Glutamatergic neuron (in vitro differentiated cells): ENCODE data around the gene NTRK1. TPM values are rescaled to one million over a fixed set of nuclear protein-coding genes. Genes with fewer than 3 reads are reported as not detected.
"Not testable (repeated sequence)": the region's sequence is repeated elsewhere in the genome, so short reads cannot be mapped to it uniquely, and the experiment has no call there.

ENCODE experiments used
- DNase-seq: peaks from one replicate; pipeline ENCODE4 v3.0.0; 2022
- H3K27ac Mint-ChIP-seq: one replicate; pipeline ENCODE4 v1.8.0; 2020; ENCODE audit warnings: mild to moderate bottlenecking, mixed read lengths, inconsistent platforms; ENCODE audit not compliant: unreplicated experiment
- H3K27me3 Mint-ChIP-seq: one replicate; pipeline ENCODE4 v1.8.0; 2020; ENCODE audit warnings: mild to moderate bottlenecking, moderate library complexity, mixed read lengths, inconsistent platforms; ENCODE audit not compliant: unreplicated experiment
- H3K36me3 Mint-ChIP-seq: one replicate; pipeline ENCODE4 v1.8.0; 2020; ENCODE audit warnings: mild to moderate bottlenecking, mixed read lengths, inconsistent platforms; ENCODE audit not compliant: unreplicated experiment
- H3K4me1 Mint-ChIP-seq: one replicate; pipeline ENCODE4 v1.8.0; 2020; ENCODE audit warnings: mild to moderate bottlenecking, low read depth, mixed read lengths, inconsistent platforms; ENCODE audit not compliant: unreplicated experiment
- H3K4me3 Mint-ChIP-seq: one replicate; pipeline ENCODE4 v1.8.0; 2020; ENCODE audit warnings: mild to moderate bottlenecking, mixed read lengths, inconsistent platforms; ENCODE audit not compliant: unreplicated experiment
- H3K9me3 Mint-ChIP-seq: one replicate; pipeline ENCODE4 v1.8.0; 2020; ENCODE audit warnings: mild to moderate bottlenecking, moderate library complexity, mixed read lengths, inconsistent platforms; ENCODE audit not compliant: unreplicated experiment
- total RNA-seq: library from RNA; stranded (reverse); fragmentation: NEBNext Ultra II Directional; extraction: Animal tissue kit (Norgen Biotek cat#: 25700); gene quantifications from one replicate; pipeline ENCODE4 v1.2.1, GENCODE V29; 2021; ENCODE audit not compliant: unreplicated experiment
- TF ChIP-seq, protein P1 (sequence below): fragments of 200-600 bp; sonication (generic); IDR thresholded peaks from one replicate; pipeline ENCODE4 v1.5.0; 2021; ENCODE audit not compliant: partially characterized antibody, unreplicated experiment

The NTRK1 gene
- total RNA-seq, 1 donor from 2014 or later, result 296 TPM

DNA sequence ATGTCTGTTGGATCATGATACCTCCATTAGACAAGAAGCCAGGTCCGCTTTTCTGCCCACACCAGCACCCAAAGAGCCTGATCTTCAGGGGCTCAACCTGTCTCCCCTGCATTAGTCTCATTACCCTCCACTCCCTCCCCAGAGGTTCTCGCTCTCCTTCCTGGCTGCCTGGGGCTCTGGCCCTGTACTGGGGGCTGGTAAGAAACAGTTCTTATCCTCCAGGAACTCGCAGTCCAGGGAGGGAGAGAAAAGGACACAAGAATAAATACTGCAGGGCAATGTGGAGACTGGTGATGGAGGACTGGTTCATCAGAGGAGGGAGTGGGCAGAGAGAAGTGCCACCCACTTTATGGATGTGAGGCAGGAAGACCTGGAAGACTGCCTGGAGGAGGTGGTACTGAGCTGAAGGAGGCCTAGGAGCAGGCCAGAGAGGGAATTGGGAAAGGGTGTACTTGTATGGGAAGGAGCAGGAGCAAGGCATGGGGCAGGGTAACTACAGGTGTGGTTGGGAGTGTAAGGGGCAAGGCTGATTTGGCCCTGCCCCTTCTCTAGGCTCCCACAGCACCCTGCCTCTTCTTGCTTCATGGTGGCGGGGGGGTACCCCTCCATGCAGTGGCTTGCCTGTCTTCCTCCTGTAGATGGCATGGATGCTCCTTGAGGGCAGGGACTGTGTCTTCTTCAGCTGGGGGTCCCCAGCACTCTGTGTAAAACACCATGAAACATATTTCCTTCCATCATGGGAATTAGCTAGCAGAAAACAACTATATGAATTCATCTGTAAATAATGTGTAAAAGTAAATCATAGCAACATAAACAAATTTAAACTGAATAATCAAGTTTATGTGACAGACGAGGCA lies 64.7 kb downstream of the NTRK1 start:
- Mint-ChIP-seq H3K9me3 (peaks cover 14% of the 10 kb centered on the region), H3K4me1 (peaks cover 9% of the 10 kb centered on the region), H3K4me3 (peak overlapping the region; percentile 43), H3K27me3 (peaks cover 48% of the 10 kb centered on the region), H3K36me3 (peaks cover 10% of the 10 kb centered on the region), H3K27ac (peak overlapping the region; percentile 25)
- DNase-seq, result no peak
- TF ChIP-seq, protein P1, sequence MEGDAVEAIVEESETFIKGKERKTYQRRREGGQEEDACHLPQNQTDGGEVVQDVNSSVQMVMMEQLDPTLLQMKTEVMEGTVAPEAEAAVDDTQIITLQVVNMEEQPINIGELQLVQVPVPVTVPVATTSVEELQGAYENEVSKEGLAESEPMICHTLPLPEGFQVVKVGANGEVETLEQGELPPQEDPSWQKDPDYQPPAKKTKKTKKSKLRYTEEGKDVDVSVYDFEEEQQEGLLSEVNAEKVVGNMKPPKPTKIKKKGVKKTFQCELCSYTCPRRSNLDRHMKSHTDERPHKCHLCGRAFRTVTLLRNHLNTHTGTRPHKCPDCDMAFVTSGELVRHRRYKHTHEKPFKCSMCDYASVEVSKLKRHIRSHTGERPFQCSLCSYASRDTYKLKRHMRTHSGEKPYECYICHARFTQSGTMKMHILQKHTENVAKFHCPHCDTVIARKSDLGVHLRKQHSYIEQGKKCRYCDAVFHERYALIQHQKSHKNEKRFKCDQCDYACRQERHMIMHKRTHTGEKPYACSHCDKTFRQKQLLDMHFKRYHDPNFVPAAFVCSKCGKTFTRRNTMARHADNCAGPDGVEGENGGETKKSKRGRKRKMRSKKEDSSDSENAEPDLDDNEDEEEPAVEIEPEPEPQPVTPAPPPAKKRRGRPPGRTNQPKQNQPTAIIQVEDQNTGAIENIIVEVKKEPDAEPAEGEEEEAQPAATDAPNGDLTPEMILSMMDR, result no peak

DNA sequence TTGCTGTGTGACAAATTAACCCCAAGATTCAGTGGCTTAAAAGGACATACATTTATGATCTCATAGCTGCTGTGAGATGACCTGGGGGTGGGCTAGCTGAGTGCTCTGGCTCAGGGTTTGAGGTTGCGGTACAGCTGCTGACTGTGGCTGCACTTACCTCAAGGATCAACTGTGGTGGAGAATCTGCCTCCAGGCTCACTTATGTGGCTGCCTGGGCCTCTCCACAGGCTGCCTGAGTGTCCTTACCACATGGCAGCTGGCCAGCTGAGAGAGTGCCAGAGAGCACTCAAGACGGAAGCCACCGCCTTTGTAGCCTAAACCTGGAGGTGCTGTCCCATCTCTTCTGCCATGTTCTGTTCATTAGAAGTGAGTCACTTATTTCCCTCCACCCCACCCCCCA lies 65.5 kb downstream of the NTRK1 start:
- peaks cover 49% of the 10 kb centered on the region for H3K27me3 Mint-ChIP-seq

DNA sequence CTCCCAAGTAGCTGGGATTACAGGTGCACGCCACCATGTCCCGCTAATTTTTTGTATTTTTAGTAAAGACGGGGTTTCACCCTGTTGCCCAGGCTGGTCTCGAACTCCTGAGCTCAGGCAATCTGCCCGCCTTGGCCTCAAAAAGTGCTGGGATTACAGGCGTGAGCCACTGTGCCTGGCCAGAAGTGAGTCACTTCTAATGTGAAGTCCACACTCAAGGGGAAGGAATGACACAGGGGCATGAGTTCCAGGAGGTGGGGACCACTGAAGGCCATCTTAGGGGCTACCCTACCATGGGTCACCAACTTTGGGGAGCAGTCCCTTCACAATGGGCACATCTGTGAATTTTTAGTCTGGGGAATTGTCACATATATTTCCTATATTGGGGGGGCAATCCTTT lies 66.0 kb downstream of the NTRK1 start:
- not testable (repeated sequence) for H3K36me3 Mint-ChIP-seq, H3K4me3 Mint-ChIP-seq, H3K27ac Mint-ChIP-seq, DNase-seq
- peaks cover 18% of the 10 kb centered on the region for H3K4me1 Mint-ChIP-seq
- H3K9me3 Mint-ChIP-seq, result peaks cover 15% of the 10 kb centered on the region
- peaks cover 50% of the 10 kb centered on the region for H3K27me3 Mint-ChIP-seq

More for the DNA sequence above, 65.5 kb downstream of the NTRK1 start:
- Mint-ChIP-seq H3K4me3 (no peak overlapping the region), H3K36me3 (peaks cover 10% of the 10 kb centered on the region), H3K27ac (no peak overlapping the region), H3K9me3 (peaks cover 13% of the 10 kb centered on the region), H3K4me1 (peaks cover 13% of the 10 kb centered on the region)
- no peak for DNase-seq
- TF ChIP-seq, protein P1, result no peak

DNA sequence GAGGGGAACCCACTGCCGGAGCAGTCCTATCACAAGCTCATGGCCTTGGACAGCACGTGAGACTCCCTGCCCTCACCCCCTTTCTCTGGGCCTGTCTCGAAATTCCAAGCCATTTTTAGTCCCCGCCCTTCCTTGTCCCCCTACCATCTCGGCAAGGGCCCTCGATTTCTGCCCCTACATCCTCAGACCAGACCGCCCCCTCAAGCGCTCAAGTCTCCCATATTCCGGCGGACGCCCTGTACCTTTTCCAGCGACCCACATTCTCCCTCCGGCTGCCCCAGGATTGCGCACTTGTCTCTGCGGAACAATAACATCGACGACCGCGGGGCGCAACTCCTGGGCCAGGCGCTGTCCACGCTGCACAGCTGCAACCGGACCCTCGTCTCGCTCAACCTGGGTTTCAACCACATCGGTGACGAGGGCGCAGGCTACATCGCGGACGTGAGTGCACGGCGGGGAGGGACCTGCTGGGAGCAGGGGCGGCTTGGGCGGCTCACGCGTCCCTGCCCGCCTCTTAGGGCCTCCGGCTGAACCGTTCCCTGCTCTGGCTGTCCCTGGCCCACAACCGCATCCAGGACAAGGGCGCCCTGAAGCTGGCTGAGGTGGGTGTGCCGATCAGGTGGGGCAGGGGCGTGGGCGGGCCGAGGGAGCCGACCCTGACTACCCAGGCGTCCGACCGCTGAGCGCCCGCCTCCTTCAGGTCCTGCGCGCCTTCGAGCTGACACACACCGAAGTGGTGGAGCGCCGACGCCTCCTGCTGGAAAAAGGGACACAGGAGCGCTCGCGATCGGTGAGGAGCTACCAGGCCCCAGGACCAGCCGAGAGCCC lies 66.8 kb downstream of the NTRK1 start:
- H3K9me3 Mint-ChIP-seq, result peaks cover 11% of the 10 kb centered on the region

DNA sequence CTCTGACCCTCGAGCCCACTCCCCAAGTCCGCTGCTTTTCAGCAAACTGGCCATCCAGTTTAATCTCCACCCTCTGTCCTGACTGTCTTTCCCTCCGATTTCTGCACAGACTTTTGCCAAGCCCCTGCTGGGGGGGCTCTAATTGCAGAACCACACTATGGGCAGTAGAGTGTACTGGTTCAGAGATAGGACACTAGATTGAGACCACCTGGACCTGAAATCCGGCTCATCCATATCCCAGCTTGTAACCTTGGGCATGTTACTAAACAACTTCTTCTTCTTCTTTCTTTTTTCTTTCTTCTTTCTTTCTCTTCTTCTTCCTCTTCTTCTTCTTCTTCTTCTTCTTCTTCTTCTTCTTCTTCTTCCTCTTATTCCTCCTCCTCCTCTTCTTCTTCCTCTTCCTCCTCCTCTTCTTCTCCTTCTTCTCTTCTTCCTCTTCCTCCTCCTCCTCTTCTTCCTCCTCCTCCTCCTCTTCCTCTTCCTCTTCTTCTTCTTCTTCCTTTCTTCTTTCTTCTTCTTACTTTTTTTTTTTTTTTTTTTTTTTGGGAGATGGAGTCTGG lies 67.5 kb downstream of the NTRK1 start:
- H3K27me3 Mint-ChIP-seq, result peaks cover 44% of the 10 kb centered on the region
- peaks cover 32% of the 10 kb centered on the region for H3K4me1 Mint-ChIP-seq
- H3K4me3 Mint-ChIP-seq, result peak overlapping the region; percentile 79
- H3K27ac Mint-ChIP-seq, result no peak overlapping the region
- H3K36me3 Mint-ChIP-seq, result peaks cover 10% of the 10 kb centered on the region
- peaks cover 11% of the 10 kb centered on the region for H3K9me3 Mint-ChIP-seq
- TF ChIP-seq, protein P1, result no peak
- DNase-seq, result no peak

More for the DNA sequence above, 66.8 kb downstream of the NTRK1 start:
- H3K4me1 Mint-ChIP-seq, result peaks cover 25% of the 10 kb centered on the region
- peak overlapping the region; percentile 50 for H3K4me3 Mint-ChIP-seq
- H3K27ac Mint-ChIP-seq, result no peak overlapping the region
- TF ChIP-seq, protein P1, result peak; percentile 52
- DNase-seq, result peak; percentile 88
- H3K36me3 Mint-ChIP-seq, result peaks cover 10% of the 10 kb centered on the region
- H3K27me3 Mint-ChIP-seq, result peaks cover 43% of the 10 kb centered on the region
